ENCODE data around the gene GTF2H1. TPM values are rescaled to one million over a fixed set of nuclear protein-coding genes. Genes with fewer than 3 reads are reported as not detected.

GTF2H1 gene
- total RNA-seq, 2 donors from 2014 or later, result 34.8 to 89.0 TPM

DNA sequence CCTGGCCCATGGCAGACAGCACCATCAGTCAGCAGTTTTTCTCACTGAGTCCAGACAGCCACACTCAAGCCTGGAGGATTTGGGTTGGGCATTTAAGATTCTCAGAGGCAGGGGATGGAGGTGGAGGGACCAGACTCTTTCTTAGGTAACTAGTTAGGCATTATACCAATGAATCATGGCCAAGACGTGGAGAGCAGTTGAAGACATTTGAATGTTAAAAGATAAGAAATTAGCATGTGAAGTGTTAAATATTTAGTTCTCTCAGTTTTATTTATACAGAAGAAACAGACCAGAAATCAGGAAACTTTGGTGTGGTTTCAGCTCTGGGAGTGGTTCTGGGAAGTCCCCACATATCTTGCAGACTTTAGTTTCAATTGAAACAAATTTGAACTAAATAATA lies 9.9 kb downstream of the GTF2H1 start:
- H3K4me1 ChIP-seq (replicated peaks), result no peaks in the 10 kb centered on the region
- TF ChIP-seq POLR2AphosphoS5 (IDR thresholded peaks at IDR 0.05) (no peak), POLR2A (IDR thresholded peaks at IDR 0.05) (no peak)
- TF ChIP-seq, protein P1, sequence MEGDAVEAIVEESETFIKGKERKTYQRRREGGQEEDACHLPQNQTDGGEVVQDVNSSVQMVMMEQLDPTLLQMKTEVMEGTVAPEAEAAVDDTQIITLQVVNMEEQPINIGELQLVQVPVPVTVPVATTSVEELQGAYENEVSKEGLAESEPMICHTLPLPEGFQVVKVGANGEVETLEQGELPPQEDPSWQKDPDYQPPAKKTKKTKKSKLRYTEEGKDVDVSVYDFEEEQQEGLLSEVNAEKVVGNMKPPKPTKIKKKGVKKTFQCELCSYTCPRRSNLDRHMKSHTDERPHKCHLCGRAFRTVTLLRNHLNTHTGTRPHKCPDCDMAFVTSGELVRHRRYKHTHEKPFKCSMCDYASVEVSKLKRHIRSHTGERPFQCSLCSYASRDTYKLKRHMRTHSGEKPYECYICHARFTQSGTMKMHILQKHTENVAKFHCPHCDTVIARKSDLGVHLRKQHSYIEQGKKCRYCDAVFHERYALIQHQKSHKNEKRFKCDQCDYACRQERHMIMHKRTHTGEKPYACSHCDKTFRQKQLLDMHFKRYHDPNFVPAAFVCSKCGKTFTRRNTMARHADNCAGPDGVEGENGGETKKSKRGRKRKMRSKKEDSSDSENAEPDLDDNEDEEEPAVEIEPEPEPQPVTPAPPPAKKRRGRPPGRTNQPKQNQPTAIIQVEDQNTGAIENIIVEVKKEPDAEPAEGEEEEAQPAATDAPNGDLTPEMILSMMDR (IDR thresholded peaks at IDR 0.05), result no peak
- no peak overlapping the region for H3K27ac ChIP-seq
- WGBS, result 66% methylated on average over 1 of the region's 1 CpG
- no peaks in the 10 kb centered on the region for H3K27me3 ChIP-seq (replicated peaks; ENCODE audit: insufficient read depth)
- intact Hi-C loops (cut with DNase I), result no loop called here
- H3K36me3 ChIP-seq, result peaks cover 3 to 5% of the 10 kb centered on the region in 2 donors
- no peaks in the 10 kb centered on the region for H3K9me3 ChIP-seq
- no peak for DNase-seq (ENCODE audit: low spot score)
- H3K4me3 ChIP-seq, result no peak overlapping the region

DNA sequence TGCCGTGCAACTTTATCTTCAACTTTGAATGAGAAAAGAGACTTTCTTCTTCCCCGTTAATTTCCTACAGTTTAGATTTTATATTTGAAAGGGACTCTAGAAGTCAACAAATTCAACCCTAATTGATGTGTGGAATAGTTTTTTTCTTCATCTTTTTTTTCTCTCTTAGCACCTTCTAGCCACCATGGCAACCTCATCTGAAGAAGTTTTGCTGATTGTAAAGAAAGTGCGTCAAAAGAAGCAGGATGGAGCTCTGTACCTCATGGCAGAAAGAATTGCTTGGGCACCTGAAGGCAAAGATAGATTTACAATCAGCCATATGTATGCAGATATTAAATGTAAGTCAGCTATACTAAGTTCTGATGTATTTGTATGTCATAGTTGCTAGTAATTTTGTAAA lies 10.5 kb downstream of the GTF2H1 start:
- Histone ChIP-seq H3K27me3 (replicated peaks; ENCODE audit: insufficient read depth) (no peaks in the 10 kb centered on the region), H3K4me3 (no peak overlapping the region), H3K9me3 (no peaks in the 10 kb centered on the region), H3K36me3 (peaks cover 3 to 5% of the 10 kb centered on the region in 2 donors), H3K27ac (no peak overlapping the region), H3K4me1 (replicated peaks) (no peaks in the 10 kb centered on the region)
- intact Hi-C loops (cut with DNase I), result no loop called here
- WGBS, result 95% methylated on average over 3 of the region's 3 CpGs
- no peak for DNase-seq (ENCODE audit: low spot score)
- TF ChIP-seq POLR2AphosphoS5 (IDR thresholded peaks at IDR 0.05), result no peak
- TF ChIP-seq, protein P1 (IDR thresholded peaks at IDR 0.05), result no peak
- TF ChIP-seq POLR2A (IDR thresholded peaks at IDR 0.05), result no peak

DNA sequence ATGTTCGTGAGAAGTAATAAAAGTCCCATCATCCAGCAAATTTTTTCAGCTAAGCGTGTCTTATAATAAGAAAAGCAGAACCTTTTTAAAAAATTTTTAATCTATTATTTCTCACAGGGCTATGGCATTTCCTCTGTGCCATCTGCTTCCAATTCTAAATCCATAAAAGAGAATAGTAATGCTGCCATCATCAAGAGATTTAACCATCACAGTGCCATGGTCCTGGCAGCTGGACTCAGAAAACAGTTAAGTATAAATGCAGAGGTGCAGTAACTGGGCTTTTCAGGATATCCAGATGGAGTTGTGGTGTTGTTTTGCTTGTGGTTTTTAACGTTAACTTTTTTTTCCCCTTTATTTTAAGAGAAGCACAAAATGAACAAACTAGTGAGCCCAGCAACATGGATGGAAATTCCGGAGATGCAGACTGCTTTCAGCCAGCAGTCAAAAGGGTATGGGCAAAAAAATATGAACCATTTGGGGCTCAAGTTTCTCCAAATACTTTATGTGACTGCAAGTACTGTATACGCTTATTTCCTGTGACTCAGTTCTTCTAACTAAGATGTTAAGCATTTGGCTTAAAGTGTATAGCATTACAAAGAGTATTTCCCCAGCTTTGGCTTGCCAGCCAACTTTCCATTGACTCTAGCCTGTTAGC lies 25.2 kb downstream of the GTF2H1 start:
- no peaks in the 10 kb centered on the region for H3K36me3 ChIP-seq
- intact Hi-C loops (cut with DNase I), result no loop called here
- no peak overlapping the region for H3K27ac ChIP-seq
- WGBS, result 71% methylated on average over 5 of the region's 5 CpGs
- H3K27me3 ChIP-seq (replicated peaks; ENCODE audit: insufficient read depth), result no peaks in the 10 kb centered on the region
- TF ChIP-seq POLR2A (IDR thresholded peaks at IDR 0.05), result no peak
- TF ChIP-seq, protein P1 (IDR thresholded peaks at IDR 0.05), result no peak
- no peak for TF ChIP-seq POLR2AphosphoS5 (IDR thresholded peaks at IDR 0.05)
- H3K4me1 ChIP-seq (replicated peaks), result no peaks in the 10 kb centered on the region
- H3K9me3 ChIP-seq, result no peaks in the 10 kb centered on the region
- DNase-seq (ENCODE audit: low spot score), result no peak
- no peak overlapping the region for H3K4me3 ChIP-seq

DNA sequence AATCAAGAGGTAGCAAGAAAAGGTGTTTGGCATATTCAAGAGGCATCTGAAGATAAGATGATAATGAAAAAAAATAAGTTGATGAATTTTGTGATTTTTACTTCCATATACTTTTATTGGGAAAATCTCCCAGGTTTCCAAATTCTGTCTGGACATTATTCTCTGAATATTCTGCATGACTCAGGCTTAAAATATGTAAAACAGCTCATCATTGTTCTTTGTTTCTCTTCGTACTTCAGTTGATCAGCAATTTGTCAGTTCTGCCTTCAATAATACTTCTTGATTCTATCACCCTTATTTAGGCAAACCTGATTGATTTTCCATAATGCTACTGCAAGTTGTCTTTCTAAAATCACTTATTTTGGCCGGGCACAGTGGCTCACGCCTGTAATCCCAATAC lies 30.2 kb downstream of the GTF2H1 start:
- Histone ChIP-seq H3K27ac (no peak overlapping the region), H3K27me3 (replicated peaks; ENCODE audit: insufficient read depth) (no peaks in the 10 kb centered on the region), H3K9me3 (no peaks in the 10 kb centered on the region), H3K36me3 (no peaks in the 10 kb centered on the region), H3K4me3 (no peak overlapping the region), H3K4me1 (replicated peaks) (no peaks in the 10 kb centered on the region)
- intact Hi-C loops (cut with DNase I), result no loop called here
- no peak for DNase-seq (ENCODE audit: low spot score)
- WGBS, result 86% methylated on average over 3 of the region's 3 CpGs
- TF ChIP-seq, protein P1 (IDR thresholded peaks at IDR 0.05), result no peak
- TF ChIP-seq POLR2AphosphoS5 (IDR thresholded peaks at IDR 0.05) (no peak), POLR2A (IDR thresholded peaks at IDR 0.05) (no peak)

DNA sequence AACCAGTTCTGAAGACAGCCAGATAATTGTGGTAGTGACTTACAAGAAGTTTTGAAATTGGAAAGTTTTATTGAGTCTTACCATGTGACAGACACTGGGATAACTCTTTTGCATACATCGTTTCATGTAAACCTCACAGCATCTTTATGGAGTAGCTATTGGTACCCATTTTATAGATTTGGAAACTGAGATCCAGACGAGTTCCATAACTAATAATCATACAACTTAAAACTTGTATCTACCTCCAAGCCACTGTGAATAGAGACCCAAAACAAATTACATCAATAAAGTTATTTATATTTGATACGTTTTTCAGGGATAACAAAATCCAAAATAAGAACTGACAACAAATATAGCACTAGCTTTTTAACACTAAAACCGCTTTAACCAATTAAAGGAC lies 36.3 kb downstream of the GTF2H1 start:
- intact Hi-C loops (cut with DNase I), result no loop called here
- H3K9me3 ChIP-seq, result no peaks in the 10 kb centered on the region
- no peak for DNase-seq (ENCODE audit: low spot score)
- 94% methylated on average over 4 of the region's 4 CpGs for WGBS
- no peak overlapping the region for H3K4me3 ChIP-seq
- no peaks in the 10 kb centered on the region for H3K4me1 ChIP-seq (replicated peaks)
- H3K36me3 ChIP-seq, result peaks cover 7 to 13% of the 10 kb centered on the region in 2 donors
- H3K27ac ChIP-seq, result no peak overlapping the region
- no peak for TF ChIP-seq POLR2A (IDR thresholded peaks at IDR 0.05)
- TF ChIP-seq, protein P1 (IDR thresholded peaks at IDR 0.05), result no peak
- TF ChIP-seq POLR2AphosphoS5 (IDR thresholded peaks at IDR 0.05), result no peak
- H3K27me3 ChIP-seq (replicated peaks; ENCODE audit: insufficient read depth), result no peaks in the 10 kb centered on the region
